GM19328 (cell line): ENCODE results near the gene TSPAN11.
A peak's percentile ranks its signal among the peaks of the same experiment; 100 is the strongest.

Experiments
- ATAC-seq: cut with Tn5 transposase; IDR thresholded peaks from one replicate; pipeline ENCODE4 v1.9.1; 2021; ENCODE audit warnings: mild to moderate bottlenecking, moderate library complexity; ENCODE audit not compliant: unreplicated experiment

The TSPAN11 gene

DNA sequence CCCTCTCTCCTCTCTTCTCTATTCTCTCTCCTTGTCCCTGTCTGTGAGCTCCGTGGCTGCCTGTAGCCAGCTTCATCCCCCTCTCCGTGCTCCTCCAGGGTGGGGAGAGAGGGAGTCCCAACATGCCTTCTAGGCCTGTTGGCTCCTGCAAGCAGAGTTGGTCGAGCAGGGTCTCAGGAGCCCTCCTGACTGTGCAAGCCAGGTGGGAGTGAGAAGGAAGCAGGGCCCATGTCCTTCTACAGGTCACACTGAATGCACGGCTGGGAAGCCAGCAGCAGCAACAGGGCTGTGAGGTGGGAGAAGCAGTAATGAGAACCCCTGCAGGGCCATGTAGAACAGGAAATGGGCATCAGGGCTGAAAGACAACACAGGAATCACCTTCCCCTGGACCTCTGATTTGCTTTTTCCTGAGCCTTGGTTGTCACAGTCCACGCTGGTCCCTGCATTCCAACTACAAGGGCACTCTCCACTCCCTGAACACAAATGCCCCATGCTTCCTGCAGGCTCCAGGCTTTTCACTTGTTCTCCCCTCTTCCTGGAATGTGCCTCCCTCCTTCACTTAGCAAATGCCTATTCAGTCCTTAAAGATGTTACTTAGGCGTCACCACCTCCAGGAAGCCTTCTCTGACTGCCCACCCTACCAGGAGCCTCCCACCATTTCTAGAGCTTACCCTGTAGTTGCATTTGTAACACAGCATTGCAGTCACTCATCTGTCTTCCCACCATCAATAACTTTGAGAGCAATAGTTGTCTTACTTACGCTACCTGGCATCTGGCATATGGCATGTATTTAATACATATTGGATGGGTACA is 51.2 kb downstream of the TSPAN11 start:
- ATAC-seq = no peak

DNA sequence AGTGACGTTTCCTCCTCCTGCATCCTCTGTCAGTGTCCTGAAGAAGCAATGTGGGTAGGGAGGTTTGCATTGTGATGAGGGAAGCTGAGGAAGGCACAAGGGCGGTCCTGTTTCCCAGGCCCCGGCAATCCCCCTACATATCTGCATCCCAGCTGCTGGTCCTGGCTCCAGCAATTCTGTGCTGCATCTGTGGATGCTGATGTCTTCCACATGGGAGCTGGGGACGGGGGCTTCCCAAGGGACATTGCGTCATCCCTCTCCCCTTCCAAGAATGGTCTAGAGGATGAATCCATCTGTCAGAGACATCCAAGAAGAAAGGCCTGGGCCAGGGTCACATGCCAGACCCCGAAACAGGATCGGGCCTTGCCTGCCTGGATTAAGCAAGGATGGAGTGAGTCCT is 52.1 kb downstream of the TSPAN11 start:
- ATAC-seq = no peak

DNA sequence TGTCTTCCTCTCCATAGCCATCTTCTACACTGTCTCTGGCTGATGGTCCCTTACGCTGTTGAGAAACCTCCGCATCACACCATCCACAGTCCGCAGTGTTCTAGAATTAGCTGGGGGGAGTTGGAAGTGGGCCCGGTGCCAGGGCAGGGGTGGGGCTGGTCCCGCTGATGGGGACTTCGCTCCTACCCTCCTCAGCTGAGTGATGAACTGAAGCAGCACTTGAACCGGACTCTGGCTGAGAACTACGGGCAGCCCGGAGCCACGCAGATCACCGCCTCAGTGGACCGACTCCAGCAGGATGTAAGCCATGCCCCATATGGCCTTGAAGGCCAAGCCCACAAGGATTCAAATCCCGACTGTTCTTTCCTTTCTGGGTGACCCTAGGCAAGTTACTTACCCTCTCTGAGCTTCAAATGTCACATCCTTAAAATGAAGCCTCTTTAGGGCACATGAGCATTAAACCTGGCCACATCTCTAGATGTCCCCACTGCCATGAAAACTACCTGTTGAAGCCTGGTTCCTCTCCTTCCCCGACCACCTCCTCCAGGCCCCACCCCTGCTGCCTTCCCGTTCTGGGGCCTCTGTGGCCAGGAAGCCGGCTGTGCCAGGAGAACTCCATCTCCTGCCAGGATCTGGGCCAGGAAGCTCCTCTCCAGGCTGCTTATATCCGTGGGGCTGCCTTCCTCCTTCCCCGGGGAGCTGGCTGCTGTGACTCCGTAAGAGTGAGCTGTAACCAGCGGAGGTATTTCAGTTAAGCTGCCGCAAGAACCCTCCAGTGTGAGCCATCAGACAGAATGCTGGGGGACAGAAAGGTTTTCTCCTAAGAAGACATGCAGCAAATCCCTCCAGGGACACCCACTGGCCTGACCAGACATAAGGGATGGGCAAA is 53.1 kb downstream of the TSPAN11 start:
- no peak for ATAC-seq

DNA sequence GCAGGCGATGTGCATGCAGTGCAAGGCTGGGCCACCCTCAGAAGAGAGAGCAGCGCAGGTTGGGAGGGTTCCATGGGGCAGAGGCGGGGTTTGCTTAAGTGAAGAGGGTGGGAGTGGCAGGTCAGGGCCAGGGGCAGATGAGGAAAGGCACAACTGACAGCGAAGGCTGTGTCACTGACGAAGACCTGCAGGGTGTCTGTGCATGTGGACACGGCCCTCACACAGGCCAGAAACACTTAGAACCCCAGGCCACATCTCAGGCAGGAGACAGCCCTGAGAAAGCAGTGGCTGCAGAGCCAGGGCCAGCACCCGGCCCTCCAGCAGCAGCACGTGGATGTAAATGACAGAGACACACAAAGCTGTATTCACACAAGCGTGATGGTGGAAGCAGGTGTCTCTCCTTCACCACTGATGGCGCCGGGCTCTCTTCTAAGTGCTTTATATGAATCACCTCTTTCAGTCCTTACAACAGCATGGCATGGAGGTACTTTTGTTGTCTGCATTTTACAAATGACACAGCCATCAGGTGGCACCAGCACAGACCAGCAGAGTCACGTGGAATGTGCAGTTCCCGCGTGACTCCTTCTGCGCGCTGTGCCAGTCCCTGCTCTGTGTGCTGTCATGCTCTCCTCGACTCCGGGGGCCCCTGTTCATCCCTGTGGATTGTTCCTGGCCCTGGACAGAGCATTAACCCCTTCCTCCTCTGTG is 54.6 kb downstream of the TSPAN11 start:
- ATAC-seq = no peak

DNA sequence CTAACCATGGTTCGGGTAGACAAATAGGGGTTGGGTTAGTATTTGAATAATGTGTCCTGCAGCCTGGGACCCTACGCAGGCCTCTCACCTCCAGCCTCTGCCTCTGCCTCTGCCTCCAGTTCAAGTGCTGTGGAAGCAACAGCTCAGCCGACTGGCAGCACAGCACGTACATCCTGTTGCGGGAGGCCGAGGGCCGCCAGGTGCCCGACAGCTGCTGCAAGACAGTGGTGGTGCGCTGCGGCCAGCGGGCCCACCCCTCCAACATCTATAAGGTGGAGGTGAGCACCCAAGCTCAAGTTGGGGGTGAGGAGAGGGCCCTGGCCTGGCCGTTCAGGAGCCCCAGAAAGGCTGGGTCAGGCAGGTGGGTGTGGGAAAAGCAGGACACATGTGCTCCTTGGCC is 55.9 kb downstream of the TSPAN11 start:
- ATAC-seq = no peak

DNA sequence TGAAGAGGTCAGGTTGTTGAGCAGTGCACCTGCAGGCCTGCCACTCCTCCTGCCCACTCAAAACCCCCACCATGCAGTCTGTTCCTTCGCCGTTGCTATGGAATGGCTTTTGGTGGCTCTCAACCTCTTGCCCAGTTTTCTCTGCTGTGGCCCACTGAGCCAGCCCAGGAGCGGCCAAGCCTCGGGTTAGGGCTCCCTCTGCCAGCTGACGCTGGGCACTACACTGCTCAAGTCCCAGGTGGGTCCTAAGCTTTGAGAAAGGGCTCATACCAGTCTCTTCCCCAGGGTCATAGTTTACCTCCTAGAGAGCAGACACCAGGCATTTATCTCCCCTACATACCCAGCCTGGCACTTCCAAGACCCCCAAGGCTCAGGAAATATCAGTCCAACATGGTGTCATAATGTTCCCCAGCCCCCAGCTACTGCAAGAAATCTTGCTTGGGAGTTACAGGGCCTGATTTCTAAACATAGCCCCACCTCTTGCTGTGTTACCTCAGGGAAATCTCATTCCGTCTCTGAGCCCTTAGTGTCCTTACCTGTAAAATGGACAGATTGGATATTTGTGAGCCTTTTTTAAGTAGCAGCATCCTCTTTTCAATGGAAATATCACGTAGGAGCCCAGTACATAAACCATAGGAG is 59.4 kb downstream of the TSPAN11 start:
- peak; percentile 64 for ATAC-seq

DNA sequence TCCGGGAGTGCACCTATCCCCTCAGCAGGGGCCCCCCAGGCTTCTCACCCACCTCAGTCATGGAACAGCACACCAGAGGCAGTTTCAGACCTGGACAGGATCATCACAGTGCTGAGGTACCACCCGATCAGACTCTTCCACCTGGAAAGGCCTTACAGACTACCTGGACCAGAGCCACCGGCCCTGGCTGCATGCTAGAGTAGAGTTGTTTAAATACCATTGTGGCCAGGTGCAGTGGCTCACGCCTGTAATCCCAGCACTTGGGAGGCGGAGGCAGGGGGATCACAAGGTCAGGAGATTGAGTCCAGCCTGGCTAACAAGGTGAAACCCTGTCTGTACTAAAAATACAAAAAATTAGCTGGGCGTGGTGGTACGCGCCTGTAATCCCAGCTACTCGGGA is 61.5 kb downstream of the TSPAN11 start:
- ATAC-seq = no peak

DNA sequence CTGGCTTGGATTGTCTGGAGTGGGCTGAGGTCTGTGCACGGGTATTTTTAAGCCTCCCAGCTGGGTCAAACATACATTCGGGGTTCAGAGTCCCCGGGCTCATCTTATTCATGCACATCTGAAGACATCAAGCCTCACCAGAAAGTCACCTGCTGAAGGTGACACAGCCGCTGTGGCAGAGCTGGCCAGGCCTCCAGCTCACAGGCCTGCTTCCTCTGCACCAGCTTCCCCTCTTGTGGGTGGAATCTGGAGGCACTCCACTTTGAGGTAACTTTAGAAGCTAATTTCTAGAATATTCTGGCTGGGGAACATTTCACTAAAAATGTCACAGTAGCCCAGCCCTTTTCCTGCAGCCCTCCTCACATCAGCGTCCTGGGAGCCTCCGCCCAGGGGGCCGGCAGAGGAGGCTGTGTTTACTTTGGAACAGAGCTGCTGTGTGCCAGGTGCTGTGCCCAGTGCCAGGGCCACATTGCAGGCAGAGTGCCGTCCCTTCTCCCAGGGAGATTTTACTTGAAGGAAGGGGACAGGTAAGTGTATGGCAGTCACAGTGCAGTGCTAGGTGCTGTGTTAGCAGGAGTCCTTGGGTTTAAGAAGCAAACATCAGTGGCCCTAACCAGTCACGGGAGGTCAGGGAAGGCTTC is 62.2 kb downstream of the TSPAN11 start:
- no peak for ATAC-seq

DNA sequence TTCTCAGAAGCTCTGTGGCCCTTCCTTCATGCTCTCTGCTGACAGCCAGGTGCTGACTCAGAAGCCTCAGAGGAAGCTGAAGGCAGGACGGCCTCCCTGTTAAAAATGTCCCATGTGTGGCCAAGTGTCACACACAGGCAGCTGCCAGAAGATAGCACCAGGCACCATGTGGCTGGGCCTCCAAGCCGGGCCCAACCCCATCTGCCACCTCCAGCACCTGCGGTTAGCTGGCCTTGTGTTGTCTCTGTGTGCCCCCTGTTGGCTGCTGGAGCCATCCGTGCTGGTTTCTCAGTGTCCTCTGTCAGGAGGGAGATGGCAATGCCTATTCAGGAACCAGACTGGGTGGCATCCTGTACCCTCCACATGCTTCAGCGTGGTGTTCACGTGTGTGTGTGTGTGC is 63.2 kb downstream of the TSPAN11 start:
- no peak for ATAC-seq

DNA sequence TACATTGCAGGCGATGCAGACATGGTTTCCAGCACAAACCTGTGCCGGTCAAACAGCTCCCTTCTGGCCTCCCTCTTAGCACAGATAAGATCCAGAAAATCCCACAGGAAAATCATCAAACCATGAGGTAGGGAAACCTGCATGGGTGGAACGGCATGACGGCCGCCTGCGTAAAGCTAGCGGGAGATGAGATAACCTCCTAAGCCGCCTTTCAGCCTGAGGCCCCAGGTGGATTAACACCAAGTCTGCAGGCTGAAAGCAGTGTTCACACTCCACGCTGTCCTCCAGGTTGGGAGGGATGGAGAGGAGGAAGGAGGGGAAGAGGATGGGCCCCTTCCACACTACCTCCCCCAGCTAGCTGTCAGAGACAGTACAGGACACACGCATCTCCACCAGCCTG is 63.8 kb downstream of the TSPAN11 start:
- no peak for ATAC-seq

DNA sequence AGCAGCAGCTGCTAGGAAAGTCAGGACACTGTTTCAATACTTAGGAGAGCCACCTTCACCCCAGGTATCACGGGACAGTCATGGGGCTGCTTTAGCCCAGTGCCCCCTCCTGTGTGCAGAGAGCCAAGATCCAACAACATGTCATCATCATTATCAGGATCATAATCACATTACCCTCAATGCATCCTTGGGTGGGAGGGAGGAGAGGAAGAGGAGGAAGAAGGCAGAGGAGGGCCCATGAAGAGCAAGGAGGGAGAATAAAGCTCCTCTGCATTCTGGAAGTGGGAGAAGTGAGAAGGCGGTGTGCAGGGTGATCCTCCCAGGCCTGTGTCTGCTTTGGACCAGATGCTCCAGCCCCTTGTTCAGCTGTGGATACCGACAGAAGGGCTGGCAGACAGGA is 64.2 kb downstream of the TSPAN11 start:
- ATAC-seq = no peak

DNA sequence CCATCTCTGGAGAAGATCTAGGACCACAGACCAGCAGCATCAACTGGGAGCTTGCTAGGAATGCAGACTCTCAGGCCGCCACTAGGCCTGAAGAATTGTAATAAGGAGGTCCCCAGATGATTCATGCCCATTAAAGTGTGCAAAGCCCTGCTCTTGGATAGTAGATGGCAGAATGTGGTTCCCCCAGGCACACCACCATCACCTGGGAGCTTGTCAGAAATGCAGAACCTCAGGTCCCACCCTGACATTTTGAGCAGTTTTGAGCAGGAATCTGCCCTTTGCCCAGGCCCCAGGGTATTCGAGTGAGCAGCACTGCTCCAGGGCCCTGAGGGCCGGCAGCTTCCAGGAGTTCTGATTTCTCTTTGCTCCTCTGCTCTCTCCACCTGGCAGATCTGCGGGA is 64.9 kb downstream of the TSPAN11 start:
- ATAC-seq = no peak

DNA sequence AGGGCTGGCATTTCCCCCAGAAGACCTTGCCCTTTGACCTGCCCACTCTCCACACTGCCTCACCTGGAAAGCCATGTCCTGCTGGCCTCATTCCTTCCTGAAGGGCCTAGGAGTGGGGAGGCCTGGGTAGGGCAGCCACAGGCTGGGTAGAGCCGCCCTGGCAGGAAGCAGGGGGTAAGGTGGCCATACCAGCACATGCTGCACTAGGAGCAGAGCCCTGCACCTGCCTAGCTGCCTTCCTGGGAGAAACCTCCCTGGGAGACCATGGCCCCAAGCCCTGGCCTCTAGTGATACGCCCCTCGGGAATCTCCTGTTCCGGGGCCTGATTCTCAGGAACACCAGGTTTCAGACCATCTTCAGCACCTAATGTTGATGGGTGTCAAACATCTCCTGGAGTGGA is 65.8 kb downstream of the TSPAN11 start:
- no peak for ATAC-seq

DNA sequence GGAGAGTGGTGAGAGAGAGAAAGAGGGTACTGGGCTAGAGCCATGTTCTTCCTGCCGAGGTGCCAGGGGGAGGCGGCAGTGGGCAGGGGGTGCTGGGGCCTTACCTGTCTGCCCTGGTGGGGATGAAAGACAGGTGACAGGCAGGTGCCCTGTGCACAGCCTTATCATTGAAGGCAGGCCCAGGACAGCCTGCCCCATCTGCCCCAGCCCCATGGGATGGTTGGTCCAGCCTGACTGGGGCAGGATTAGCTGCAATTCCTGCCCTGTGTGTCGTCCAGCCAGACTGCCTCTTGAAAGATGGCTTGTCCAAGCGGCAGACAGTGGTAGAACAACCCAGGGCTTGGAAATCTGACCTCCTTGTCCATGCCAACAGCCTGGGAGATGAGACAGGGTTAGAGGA is 67.2 kb downstream of the TSPAN11 start:
- ATAC-seq = no peak

DNA sequence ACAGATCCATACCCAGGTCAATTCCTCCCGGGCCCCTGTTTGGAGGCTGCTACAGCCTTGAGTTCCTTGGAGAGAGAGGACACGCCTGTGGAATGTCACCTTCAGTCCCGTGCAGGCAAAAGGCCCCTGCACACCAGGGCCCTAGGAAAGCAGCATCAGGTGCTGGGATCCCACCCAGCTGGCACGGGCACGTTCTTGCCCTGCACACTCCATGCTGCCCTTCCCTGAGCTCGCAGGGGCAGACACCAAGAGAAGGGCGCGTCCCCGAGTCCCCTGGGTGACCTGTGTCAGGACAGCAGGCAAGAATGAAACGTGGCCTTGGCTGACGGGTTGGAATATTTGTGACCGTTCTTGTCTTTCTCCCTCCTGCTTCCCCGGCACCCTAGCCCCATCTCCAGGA is 67.7 kb downstream of the TSPAN11 start:
- ATAC-seq = no peak

DNA sequence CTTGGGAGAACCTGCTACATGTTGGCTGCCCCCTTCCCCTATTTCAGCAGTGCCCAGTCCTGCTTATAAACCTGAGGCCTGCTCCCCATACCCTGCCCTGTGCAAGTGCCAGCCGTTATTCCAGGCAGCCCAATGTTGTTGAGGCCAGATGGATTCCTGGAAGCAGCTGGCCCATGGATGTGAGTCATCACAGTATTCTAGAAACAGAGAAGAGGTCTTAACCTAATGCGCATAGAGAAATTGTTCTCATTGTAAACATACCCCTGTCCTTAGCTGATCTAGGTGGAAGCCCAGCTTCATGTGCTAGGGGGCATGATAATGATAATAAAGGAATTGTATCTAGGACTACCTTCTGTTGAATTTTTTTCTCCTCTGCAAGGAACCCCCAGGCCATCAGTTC is 69.7 kb downstream of the TSPAN11 start:
- no peak for ATAC-seq

DNA sequence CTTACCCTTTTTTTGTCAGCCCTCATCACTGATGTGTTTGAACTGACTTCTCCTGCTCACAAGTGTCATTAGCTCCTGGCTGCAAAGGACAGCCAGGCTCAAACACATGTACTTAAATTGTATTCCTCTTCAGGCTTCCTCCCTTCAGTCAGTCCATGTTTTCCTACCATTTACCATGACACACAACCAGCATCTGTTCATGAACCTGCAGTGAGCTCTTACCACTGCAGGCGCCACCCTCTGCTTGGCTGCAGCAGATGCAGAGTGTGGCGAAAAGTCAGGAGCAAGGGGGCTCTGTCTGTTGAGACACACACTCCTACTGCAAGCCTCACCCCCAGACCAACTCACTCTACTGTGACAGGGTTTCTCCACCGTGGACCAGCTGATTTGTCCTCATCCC is 70.2 kb downstream of the TSPAN11 start:
- no peak for ATAC-seq

DNA sequence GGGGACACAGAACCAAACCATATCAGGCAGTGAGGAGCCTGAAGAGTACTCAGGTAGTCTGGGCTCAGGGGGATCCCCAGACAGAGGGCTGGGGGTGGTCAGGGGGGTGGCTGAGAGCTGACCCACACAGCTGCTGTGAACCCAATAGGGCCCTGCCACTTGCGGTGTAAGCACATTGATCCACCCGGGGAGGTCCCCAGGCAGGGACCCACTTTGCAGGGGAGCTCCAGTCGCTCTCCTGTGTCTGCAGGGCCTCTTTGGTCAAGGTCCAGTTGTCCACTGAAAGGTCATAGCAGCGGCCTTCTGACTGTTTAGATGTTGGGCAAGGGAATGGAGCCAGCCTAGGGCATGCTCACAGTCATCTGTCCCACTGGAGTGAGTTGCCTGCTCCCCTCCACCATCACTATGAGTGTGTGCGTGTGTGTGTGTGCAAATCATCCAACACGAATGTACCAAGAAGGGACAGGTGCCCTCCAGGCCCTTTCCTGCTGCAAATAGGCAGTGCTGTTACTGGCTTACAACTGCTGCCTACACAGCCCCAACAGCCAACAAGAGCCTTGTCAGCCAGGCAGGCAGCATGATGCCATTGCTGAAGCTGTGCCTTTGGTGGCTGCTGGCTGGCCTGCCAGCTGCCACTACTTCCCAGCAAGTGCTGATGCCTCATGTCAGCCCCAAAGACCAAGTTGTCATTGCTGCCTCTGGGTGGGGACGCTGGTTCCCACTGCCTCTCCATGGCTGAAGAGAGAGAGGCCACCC is 71.3 kb downstream of the TSPAN11 start:
- ATAC-seq = no peak

DNA sequence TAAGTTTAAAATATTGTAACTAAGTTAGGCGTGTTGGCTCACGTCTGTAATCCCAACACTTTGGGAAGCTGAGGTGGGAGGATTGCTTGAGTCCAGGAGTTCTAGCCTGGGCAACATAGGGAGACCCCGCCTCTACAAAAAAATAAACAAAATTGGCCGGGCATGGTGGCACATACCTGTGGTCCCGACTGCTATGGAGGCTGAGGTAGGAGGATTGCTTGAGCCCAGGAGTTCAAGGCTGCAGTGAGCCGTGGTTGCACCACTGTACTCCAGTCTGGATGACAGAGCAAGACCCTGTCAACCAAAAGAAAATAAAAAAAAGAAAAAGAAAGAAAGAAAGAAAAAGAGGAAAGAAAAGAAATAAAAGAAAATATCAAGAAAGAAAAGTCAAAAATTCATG is 72.5 kb downstream of the TSPAN11 start:
- no peak for ATAC-seq

DNA sequence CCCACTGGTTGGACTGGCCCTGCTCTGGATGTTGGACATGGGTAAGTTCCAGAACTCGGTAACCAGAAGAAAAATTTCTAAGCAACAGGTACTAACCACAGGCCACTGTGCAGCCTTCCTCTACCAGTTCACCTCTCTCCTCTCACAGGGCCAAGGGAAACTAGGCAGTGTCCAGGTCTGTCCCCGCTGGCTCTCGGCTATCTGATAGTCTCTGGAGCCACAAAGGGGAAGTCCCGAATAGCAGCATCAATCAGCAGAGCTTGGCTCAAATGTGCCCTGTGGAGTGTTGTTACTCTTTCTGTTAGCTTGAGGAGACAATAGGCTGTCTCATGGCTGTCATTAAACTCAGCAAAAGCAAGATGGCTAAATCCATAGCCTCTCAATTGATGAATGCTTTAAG is 73.2 kb downstream of the TSPAN11 start:
- no peak for ATAC-seq
